GM21381 (cell line): ENCODE data around the gene TANGO2.

Experiments used
- ATAC-seq: cut with Tn5 transposase; IDR thresholded peaks from one replicate; pipeline ENCODE4 v1.9.1; 2021; ENCODE audit warnings: mild to moderate bottlenecking, moderate library complexity; ENCODE audit not compliant: unreplicated experiment

The TANGO2 gene

GRCh38 chr22:19994851-19995610 lies 25.9 kb upstream of the TANGO2 start:
- no peak for ATAC-seq

- ATAC-seq: no peak
Observed at GRCh38 chr22:19995611-19996339, 25.1 kb upstream of the TANGO2 start.

GRCh38 chr22:19996694-19997384 lies 24.1 kb upstream of the TANGO2 start:
- ATAC-seq: no peak

GRCh38 chr22:19997561-19998231 lies 23.2 kb upstream of the TANGO2 start:
- no peak for ATAC-seq

DNA sequence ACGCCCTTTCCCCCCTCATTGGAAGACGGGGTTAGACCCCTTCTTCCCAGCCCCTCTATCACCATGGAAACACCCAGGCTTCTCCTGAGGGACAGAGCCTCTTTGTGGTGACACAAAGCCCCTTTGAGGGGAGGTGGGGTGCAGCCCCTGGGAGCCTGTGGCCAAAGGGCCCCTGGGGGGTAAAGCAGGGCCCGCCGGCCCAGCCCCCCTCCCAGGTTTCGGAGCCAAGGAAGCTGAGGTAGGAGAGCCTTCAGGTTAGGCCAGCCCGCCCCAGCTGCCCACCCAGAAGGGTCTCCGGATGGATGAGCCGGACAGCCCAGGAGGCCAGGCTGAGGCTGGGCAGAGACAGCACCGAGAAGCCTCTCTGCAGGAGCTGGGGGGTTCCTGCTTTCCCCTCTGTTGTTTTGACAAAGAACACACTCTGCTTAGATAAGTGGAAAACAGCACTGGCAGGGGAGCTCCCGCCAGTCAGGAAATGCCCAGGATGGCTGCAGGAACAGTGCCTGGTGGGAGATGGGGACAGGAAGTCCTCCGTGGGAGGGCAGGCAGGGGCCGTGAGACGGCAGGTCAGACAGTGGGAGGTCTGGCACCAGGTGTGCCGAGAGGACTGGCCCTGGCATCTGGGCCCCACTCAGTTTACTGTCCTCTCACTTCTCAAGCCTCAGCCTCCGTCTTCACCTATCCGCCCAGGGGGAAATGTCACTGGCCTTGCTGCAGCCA lies 22.5 kb upstream of the TANGO2 start:
- no peak for ATAC-seq

DNA sequence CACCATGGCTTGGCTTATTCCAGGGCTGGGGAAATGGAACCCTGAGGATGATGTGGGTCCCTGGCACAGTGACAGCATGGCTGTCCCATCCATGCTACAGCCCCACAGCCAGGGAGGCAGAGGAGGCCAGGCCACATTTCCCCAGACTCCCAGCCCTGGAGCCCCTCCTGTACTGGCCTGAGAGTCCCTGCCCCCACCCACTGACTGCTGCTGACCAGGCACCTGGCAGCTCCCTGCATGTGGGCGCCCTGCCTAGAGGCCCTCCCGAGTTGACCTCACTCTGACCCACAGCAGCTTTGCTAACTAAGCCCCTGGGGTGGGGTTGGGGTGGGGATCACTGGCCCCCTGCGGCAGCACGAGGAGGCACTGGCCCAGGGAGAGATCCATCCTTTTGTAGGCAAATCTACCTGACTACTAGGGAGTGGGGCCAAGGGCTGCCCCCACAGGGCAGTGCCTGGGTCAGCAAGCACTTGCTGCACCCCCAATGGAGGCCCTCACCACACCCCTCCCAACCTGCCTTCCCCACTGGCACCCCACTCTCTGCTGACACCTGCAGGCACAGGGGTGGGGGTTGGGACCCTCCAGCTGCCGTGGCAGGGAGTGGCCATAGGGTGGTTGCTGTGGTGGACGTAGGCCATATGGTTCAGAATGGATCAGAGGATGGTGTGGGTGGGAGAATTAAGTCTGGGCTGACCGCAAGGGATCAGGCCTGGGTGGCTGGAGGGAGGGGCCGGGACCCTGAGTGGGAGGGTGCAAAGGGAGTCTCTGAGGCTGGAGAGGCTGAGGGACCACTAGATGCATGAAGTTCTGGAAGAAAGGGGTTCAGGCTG lies 21.7 kb upstream of the TANGO2 start:
- no peak for ATAC-seq

DNA sequence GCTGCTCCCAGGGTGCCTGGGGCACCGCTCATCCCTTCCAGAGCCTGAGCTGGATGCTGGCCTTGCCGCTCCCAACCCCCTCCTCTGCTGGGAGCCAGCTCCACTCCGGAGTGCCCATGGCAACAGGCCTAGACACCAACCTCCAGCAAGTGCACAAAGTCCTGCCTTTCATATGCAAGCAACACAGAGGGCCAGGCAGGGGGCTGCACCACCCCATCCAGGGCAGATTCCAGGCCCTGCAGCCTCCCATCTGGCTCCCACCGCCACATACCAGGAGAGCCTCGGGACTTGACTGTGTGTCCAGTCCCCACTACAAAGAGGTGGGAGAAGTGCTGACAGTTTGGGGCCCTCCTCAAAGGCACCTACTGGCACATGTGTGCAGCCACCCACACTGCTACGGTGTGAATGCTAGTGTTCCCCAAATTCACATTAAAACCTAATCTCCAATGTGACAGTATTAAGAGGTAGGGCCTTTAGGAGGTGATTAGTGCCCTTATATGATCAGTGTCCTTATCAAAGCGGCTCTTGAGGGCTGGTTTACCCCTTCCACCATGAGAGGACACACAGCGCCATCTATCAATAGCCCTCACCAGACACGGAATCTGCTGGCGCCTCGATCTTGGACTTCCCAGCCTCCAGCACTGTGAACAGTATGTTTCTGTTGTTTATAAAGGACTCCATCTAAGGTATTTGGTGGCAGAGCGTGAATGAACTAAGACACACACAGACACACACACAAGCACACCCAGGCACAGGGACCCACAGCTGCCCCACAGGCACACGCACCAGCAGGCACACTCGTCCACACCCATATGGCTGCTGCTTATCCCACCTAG lies 20.4 kb upstream of the TANGO2 start:
- no peak for ATAC-seq

GRCh38 chr22:20001082-20001638 lies 19.8 kb upstream of the TANGO2 start:
- no peak for ATAC-seq

DNA sequence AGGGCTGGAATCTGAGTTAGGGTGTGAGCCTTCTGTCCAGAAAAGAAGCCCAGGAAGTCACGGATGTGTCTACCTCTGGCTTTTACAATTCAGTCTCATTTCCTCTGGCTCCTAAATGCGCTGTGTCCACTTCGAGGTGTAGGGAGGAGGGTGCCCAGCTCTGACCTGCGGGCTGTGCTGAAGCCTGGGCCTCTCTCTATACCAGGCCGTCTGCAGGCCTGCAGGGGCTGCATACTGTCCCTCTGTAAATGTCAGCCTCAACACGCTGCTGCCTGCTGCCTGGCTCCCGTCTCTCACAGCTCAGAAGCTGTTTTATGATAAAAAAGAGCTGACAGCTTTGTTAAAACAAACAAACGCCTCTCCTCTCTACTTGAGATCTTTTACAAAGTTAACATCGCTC lies 18.8 kb upstream of the TANGO2 start:
- ATAC-seq: no peak

GRCh38 chr22:20002636-20003035 lies 18.3 kb upstream of the TANGO2 start:
- ATAC-seq: no peak

DNA sequence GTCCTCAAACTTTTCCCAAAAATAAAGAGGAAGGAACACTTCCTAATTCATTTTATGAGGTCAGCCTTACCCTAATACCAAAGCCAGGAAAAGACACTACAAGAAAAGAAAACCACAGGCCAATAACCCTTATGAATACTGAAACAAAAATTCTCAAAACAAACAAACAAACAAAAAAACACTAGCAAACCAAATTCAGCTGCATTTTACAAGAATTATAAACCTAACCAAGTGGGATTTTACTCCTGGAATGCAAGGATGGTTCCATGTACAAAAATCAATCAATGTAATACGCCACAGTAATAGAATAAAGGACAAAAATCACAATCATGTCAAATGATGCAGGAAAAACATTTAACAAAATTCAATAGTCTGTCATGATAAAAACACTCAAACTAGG lies 17.6 kb upstream of the TANGO2 start:
- ATAC-seq: no peak

DNA sequence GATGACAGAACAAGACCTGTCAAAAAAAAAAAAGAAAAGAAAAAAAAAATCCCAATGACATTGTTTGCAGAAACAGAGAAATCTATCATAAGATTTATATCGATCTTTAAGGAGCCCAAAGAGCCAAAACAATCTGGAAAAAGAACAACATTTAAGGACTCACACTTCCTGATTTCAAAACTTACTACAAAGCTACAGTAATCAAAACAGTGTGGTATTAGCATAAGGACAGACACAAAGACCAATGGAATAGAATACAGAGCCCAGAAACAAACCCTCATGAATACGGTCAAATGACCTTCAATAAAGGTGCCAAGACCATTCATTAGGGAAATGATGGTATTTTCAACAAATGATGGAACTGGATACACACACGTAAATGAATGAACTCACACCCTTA lies 16.4 kb upstream of the TANGO2 start:
- ATAC-seq: no peak

- ATAC-seq: no peak
Observed at GRCh38 chr22:20008221-20008995, 12.5 kb upstream of the TANGO2 start.

DNA sequence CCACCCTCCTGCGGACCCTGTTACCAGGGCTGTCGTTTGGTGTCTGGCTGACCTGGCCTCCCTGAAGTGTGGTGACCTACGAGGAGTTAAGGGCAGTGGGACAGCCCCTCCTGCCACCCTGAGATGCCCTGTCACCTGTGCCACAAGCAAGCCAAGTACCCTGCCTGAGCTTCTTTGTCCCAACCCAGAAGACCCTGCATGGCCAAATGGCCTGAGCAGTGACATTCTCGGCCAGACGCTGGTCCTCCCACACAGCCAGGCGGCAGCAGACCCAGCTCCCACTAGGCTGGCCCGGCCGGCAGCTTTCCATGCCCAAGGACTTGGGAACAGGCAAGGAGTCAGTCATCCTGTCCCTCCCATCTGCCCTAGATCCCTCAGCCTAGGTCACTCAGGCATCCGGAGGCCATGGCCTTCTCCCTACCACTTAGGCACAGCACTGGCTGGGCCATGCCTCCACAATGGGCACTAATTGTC lies 11.9 kb upstream of the TANGO2 start:
- no peak for ATAC-seq

GRCh38 chr22:20009582-20010306 lies 11.2 kb upstream of the TANGO2 start:
- ATAC-seq: no peak

DNA sequence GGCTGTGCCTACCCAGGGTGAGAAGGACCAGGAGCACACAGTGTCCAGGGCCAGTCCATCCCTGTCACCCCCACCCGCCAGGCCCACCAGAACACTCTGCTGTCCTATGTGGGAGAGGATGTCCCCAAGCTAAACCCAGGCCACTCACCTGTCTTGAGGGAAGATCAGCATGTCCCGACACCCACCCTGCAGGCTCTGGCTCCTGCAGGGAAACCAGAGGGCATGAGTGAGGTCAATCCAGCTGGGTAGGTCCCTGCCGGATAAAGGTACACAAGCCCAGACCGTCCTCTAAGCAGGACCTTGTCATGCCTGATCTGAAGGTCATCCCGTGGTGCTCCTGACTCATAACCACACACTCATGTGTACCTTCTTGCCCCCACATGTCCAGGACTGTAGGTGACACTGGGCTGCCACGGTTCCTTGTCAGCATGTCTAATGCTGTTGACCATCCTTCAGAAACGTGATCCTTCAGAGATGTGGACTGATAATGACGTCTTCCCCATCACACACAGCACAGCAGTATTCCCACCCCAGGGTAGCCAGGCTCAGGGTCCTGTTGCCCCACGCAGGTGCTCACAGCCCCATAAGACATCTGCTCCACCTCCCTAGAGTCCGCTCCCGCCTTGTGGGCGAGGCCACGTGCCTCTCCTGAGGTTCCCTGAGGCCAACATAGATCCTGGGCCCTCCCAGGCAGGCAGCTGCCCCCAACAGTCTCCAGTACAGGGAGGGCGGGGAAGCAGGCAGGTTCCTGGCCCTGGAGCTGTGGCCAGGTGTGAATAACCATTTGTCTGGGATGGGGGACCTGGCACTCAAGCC lies 10.4 kb upstream of the TANGO2 start:
- no peak for ATAC-seq
